GM21423 (cell line): Measurements from ENCODE around the gene MFAP3L.
A peak's percentile ranks its signal among the peaks of the same experiment; 100 is the strongest.

Experiments
- ATAC-seq: cut with Tn5 transposase; IDR thresholded peaks from one replicate; pipeline ENCODE4 v1.9.1; 2021; ENCODE audit warnings: mild to moderate bottlenecking, moderate library complexity; ENCODE audit not compliant: unreplicated experiment

Gene MFAP3L

GRCh38 chr4:169993531-169993930 is 32.7 kb downstream of the MFAP3L start:
- ATAC-seq: no peak

DNA sequence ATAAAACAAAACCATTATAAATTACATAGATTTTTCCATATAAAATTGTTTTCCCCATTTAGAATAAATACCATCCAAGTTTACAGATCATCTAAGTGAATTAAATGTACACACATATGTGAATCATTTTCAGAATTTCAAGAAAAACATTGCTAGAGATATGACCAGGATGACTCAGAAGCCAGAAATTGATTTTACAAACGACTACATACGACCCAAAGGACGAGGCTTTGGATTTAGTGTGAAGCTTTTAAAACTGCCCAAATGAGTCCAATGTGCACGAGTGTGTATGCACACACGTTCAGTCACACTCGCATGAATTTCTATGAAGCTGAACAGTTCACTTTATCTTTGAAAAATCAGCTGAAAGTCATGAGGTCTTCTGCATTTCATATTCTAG is 37.9 kb downstream of the MFAP3L start:
- no peak for ATAC-seq

- ATAC-seq: no peak
These were observed 38.6 kb downstream of the MFAP3L start for GRCh38 chr4:169987327-169988228.

DNA sequence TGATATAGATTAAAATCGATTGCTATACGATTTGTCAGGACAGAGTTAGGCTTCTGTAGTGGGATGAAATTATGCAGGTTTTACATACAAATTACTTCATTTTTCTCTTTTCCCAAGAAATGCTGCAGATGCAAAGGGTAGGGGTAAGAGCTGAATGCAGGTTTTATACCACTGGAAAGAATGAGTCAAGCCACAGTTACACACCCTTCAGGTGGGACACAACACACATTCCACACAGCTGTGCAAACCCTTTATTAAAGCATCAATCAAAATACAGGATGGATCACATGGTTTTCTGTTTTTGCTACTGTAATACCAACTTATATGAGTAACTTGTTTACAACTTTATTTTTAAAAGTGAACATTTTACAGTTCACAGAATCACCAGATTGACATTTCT is 39.8 kb downstream of the MFAP3L start:
- ATAC-seq: no peak

- no peak for ATAC-seq
These were observed 40.3 kb downstream of the MFAP3L start for GRCh38 chr4:169985881-169986280.

DNA sequence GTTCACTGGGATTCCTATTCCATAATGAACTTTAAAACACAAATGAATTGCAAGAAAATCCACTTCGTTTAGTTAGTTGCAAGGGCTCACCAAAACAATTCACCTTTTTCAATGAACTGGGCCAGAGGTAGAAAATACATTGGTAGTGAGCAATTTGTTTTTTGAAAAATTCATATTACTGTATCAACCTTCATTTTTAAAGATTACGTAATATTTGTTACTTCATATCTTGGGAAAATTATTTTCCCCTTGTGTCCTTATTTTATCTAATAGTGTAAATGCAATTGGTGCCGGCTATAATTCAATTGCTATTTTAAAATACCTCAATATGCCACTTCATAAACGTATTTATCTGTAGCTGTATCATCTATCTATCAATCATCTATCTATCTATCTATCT is 41.5 kb downstream of the MFAP3L start:
- no peak for ATAC-seq

GRCh38 chr4:169984173-169984572 is 42.0 kb downstream of the MFAP3L start:
- no peak for ATAC-seq

DNA sequence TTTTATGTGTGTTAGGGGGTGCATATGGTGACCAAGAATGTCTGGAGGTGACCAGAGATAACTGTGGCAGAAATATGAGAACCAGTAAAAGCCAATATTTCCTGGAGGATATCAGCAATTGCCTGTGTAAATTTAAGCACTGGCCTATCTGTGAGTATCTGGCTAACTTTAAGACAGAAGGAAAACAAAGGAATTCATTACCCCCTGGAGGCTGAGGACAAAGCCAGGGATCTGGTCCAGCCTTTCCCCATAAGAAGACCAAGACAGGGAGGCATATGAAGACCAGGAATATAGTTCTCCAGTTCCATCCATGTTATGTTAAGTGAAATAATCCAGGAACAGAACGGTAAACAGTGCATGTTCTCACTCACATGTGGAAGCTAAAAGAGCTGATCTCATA is 49.2 kb downstream of the MFAP3L start:
- ATAC-seq: no peak

GRCh38 chr4:169975838-169976796 is 50.1 kb downstream of the MFAP3L start:
- no peak for ATAC-seq

GRCh38 chr4:169975131-169975837 is 50.9 kb downstream of the MFAP3L start:
- no peak for ATAC-seq

DNA sequence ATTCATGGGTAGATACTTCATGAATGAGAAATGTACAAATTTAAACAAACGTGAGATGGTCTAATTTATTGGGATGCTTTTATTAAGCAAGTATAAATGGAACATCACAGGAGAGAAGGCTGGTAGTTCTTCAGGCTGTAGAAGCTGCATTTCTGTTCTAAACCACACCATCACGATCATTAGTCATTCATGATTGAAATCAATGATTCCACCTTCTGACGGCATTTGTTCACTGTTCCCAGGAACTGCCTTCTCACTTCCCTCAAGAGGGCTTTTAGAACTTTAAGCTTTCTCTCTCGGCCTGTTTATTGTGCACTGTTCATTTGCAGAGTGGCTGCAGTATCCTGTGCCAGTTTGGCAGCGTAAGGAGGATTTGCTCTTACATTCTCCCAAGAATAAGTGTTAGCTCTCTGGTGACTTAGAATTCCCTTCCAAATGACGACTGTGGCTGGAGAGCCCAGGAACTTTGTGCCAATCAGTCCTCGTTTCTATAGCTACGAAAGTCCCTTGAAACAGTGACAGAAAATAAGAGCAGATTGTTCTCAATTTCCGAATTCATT is 54.7 kb downstream of the MFAP3L start:
- no peak for ATAC-seq

DNA sequence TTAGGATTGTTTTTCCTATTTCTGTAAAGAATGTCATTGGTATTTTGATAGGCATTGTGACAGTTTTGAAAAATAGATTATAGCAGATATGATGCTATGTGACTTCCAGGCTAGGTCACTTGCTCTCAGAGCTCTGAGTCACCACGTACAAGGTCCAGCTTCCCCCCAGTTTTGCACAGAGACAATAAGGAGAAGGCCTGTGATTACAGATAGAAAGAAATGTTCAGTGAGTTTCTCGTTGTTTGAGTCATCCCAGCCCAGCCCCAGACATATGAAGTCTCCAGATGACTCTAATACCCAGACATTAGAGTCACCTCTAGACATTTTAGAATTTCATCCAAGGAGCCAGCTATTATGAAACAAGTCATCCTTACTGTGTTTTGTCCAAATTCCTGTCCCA is 57.2 kb downstream of the MFAP3L start:
- no peak for ATAC-seq

DNA sequence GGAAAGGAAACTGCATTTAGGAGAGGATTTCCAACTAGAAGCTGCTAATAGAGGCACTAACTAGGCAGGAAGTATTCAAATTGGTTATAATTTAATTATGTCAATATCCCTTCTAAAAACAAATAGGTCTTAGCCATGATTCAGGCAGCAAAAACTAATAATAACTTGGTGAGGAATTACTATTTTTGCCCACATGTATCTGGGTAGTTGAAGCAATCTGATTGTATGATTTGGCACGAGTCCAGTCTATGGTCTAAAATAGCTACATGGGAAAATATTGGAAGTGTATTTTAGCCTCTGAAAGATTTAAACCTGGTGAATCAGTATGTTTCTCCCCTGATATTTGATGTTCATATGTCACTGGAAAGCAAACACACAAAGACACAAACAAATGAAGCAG is 62.2 kb downstream of the MFAP3L start:
- no peak for ATAC-seq

GRCh38 chr4:169959254-169959653 is 66.9 kb downstream of the MFAP3L start:
- no peak for ATAC-seq

DNA sequence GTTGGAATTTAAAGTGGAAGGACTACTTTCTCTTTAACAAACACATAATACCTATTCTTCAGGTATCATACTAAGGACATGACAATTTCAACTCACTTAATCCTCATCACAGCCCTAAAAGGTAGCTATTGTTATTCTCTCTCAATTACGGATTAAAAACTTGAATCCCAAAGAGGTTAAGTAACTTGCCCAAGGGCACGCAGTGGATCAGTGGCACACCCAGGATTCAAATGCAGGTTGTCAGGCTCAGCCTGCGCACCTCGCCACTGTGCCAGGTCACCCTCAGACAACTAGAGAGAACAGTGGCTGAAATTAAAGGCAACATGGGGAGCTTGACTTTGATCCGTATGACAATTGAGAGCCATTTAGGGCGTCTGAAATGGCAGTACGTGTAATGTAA is 67.6 kb downstream of the MFAP3L start:
- no peak for ATAC-seq

DNA sequence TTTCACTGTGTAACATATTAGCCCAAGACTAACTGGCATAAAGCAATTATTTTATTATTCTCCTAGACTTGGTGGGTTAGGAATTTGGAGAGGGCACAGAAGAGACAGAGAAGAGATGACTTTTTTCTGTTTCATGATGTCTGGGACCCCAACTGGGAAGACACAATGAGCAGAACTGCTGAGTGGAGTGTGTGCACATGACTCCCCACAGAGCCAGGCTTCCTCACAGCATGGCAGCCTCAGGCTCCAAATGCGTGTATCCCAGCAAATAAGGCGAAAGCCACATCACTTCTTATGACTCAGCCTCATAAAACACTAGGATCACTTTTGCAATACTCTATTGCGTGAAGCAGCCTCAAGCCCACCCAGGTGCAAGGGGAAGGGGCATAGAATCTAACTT is 68.4 kb downstream of the MFAP3L start:
- no peak for ATAC-seq

GRCh38 chr4:169956091-169956843 is 69.9 kb downstream of the MFAP3L start:
- no peak for ATAC-seq

DNA sequence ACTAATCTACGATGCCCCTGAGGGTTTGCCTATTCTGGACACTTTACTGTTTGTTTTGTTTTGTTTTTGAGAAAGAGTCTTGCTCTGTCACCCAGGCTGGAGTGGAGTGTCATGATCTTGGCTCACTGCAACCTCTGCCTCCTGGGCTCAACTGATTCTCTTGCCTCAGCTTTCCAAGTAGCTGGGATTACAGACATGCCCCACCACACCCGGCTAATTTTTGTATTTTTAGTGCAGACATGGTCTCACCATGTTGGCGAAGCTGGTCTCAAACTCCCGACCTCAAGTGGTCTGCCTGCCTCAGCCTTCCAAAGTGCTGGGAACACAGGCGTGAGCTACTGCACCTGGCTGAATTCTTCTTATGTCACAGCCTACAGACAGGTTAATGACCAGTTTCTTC is 70.7 kb downstream of the MFAP3L start:
- ATAC-seq: no peak

DNA sequence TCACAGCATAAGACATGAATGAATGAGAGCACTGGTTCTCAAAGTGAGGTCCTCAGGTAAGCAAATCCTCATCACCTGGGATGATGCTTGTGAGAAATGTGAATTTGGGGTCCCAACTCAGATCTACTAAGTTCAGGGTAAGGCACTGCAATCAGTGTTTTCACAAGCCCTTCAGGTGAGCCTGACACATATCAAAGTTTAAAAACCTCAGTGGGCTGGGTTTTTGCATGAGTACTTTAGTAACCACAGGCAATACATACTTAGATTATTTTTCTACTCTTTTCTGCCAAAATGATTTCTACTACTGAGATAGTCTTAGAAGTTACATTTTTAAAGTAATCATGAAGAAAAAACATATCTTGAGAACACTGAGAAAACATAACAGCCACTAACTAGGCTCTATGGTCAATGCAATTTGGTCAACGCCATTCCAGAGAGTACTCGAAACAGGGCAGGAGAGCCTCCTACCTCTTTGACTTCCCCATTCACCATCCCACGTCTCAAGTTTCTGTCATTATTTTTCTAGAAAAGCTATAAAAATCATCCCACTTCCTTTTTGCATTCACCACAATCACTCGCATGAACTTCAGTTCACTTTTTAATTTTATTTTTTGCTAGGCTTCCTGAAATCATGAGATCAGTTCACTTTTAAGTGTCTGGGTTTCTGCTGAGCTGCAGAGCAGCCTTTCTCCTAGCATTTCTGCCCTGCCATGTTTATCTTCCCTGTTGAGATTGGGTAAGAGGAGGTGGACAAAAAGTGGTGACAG is 73.8 kb downstream of the MFAP3L start:
- ATAC-seq: peak; percentile 61
